GM03348 (cell line): ENCODE measurements around the gene CDH13.

ENCODE experiments used
- DNase-seq: peaks from one replicate; pipeline ENCODE4 v3.0.0; 2012; ENCODE audit warnings: low spot score

The CDH13 gene

GRCh38 chr16:83002351-83003334, 375.9 kb downstream of the CDH13 start:
- DNase-seq = no peak

GRCh38 chr16:83004868-83005652, 378.3 kb downstream of the CDH13 start:
- no peak for DNase-seq

- DNase-seq = no peak
Observed at GRCh38 chr16:83005653-83006160, 378.9 kb downstream of the CDH13 start.

GRCh38 chr16:83010776-83011720, 384.3 kb downstream of the CDH13 start:
- no peak for DNase-seq

- DNase-seq = peak; percentile 16
Observed at GRCh38 chr16:83011939-83012338, 385.2 kb downstream of the CDH13 start.

- DNase-seq = no peak
Observed at GRCh38 chr16:83013071-83013470, 386.3 kb downstream of the CDH13 start.

- DNase-seq = no peak
Observed at GRCh38 chr16:83019963-83020362, 393.2 kb downstream of the CDH13 start.

GRCh38 chr16:83021045-83021444, 394.3 kb downstream of the CDH13 start:
- no peak for DNase-seq

- no peak for DNase-seq
Observed at GRCh38 chr16:83021746-83022145, 395.0 kb downstream of the CDH13 start.

- no peak for DNase-seq
Observed at GRCh38 chr16:83023011-83023410, 396.2 kb downstream of the CDH13 start.

GRCh38 chr16:83023640-83024039, 396.9 kb downstream of the CDH13 start:
- DNase-seq = no peak

- DNase-seq = no peak
Observed at GRCh38 chr16:83027973-83028372, 401.2 kb downstream of the CDH13 start.

GRCh38 chr16:83029467-83029866, 402.7 kb downstream of the CDH13 start:
- no peak for DNase-seq

- no peak for DNase-seq
Observed at GRCh38 chr16:83031524-83031923, 404.8 kb downstream of the CDH13 start.

- DNase-seq = no peak
Observed at GRCh38 chr16:83037102-83037501, 410.3 kb downstream of the CDH13 start.

GRCh38 chr16:83037884-83038283, 411.1 kb downstream of the CDH13 start:
- no peak for DNase-seq

- no peak for DNase-seq
Observed at GRCh38 chr16:83040174-83040573, 413.4 kb downstream of the CDH13 start.

GRCh38 chr16:83044589-83044988, 417.8 kb downstream of the CDH13 start:
- DNase-seq = no peak

- no peak for DNase-seq
Observed at GRCh38 chr16:83045790-83046189, 419.0 kb downstream of the CDH13 start.

GRCh38 chr16:83046664-83047063, 419.9 kb downstream of the CDH13 start:
- no peak for DNase-seq

- DNase-seq = no peak
Observed at GRCh38 chr16:83051451-83051850, 424.7 kb downstream of the CDH13 start.

- DNase-seq = no peak
Observed at GRCh38 chr16:83054283-83054682, 427.5 kb downstream of the CDH13 start.
